Ectodermal cell (in vitro differentiated cells): ENCODE data around the gene WDR77. TPM values are rescaled to one million over a fixed set of nuclear protein-coding genes. Genes with fewer than 3 reads are reported as not detected.

ENCODE experiments used
- H3K27ac ChIP-seq: 2 replicates; pipeline ENCODE4 v1.7.0; 2013; ENCODE audit warnings: mild to moderate bottlenecking, low read depth, low read length; ENCODE audit not compliant: insufficient read depth, poor library complexity, severe bottlenecking
- H3K27me3 ChIP-seq: 2 replicates; pipeline ENCODE4 v1.7.0; 2013; ENCODE audit warnings: mild to moderate bottlenecking, low read length; ENCODE audit not compliant: insufficient read depth, control insufficient read depth, poor library complexity, severe bottlenecking
- H3K36me3 ChIP-seq: one replicate; pipeline ENCODE4 v1.7.0; 2013; ENCODE audit warnings: low read length; ENCODE audit not compliant: control insufficient read depth, insufficient read depth
- H3K4me1 ChIP-seq: one replicate; pipeline ENCODE4 v1.7.0; 2013; ENCODE audit warnings: low read length; ENCODE audit not compliant: control insufficient read depth, insufficient read depth
- H3K4me3 ChIP-seq: 2 replicates; pipeline ENCODE4 v1.7.0; 2013; ENCODE audit warnings: low read depth, low read length, control low read depth; ENCODE audit not compliant: insufficient read depth
- H3K9me3 ChIP-seq: 2 replicates; pipeline ENCODE4 v1.7.0; 2013; ENCODE audit warnings: mild to moderate bottlenecking, low read length, moderate library complexity; ENCODE audit not compliant: control insufficient read depth
- WGBS, 2 experiments: methylation state at CpG; one replicate each; pipeline ENCODE4 v1.1.7; 2013; ENCODE audit warnings: missing lambda C conversion rate in 2 of 2; 5-methylcytosine and 5-hydroxymethylcytosine counted together
- polyA plus RNA-seq, 4 experiments: library from polyadenylated mRNA; stranded (reverse); fragments of 50-300 nt; gene quantifications; one replicate each; pipeline ENCODE4 v1.2.3, GENCODE V29; 2013

The WDR77 gene
- 56.7 TPM for polyA plus RNA-seq (2013, experiment 1 of 4)
- 59.0 TPM for polyA plus RNA-seq (2013, experiment 2 of 4)
- 42.6 TPM for polyA plus RNA-seq (2013, experiment 3 of 4)
- polyA plus RNA-seq (2013, experiment 4 of 4) = 45.7 TPM

DNA sequence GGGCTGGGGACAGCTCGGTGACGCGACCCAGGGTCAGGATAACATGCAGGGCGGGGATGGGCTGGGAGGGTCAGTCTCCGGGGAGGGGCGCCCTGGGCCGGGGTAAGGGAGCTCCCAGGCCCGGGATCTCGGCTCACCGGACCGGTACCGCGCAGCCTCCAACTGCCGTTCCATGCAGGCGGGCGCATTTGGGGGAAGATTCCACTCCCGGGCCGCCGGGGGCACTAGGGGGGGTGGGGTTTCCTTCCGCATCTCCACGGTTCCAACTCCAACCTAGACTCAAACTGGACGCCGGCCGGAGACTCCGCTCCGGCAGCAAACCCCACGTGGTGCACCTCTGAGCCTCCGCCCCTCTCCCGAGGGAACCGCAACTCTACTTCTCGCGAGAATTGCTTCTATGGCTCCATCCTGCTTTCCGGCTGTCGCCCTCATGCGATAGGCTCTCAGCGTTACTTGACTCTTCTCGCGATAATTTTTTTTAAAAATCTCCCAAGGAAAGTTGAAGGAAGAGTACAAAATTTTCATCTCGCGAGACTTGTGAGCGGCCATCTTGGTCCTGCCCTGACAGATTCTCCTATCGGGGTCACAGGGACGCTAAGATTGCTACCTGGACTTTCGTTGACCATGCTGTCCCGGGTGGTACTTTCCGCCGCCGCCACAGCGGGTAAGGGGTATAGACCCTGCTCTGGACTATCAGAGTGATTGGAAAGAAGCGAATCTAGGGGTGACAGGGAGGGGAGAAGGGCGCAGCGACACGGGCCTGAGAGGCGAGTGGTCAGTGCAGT lies at the start of gene WDR77, which contains the start of gene ATP5PB:
TSS of gene WDR77 (minus strand) at position 339 of the 785 bp plus-strand sequence. CDS start at position 252, 87 bp downstream.
TSS of gene ATP5PB (plus strand) at position 547 of the 785 bp plus-strand sequence. CDS start at position 625, 78 bp downstream.
- Histone ChIP-seq H3K36me3 (peaks cover 19% of the 10 kb centered on the region), H3K27ac (peak within 1 kb of the TSS; percentile 50)

DNA sequence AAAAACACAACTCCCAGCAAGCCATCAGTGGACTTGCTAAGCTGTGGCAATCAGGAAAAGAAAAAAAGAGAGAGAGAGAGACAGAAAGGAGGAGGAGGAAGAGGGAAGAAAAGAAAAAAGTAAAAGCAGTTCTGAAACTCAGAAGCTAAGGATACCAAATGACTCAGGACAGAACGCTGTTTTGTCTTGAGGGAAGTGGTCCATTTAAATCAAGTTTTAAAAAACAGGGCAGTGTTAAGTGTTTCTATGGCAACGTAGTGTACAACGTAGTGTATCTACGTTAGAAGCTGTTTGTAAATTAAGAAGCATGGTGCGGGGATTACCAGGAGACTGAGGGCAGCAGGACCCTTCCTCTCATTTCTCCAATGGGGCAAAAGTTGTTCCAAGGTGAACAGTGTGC lies 48.5 kb upstream of the WDR77 start:
- WGBS, 2 experiments = 92 to 93% methylated on average over 5 of the region's 5 CpGs

More for the DNA sequence above, at the start of gene WDR77, which contains the start of gene ATP5PB:
- Histone ChIP-seq H3K4me3 (peak within 1 kb of the TSS; percentile 97), H3K4me1 (peaks cover 10% of the 10 kb centered on the region), H3K9me3 (no peaks in the 10 kb centered on the region), H3K27me3 (no peaks in the 10 kb centered on the region)
- WGBS, 2 experiments = 0% methylated on average over 54 of the region's 54 CpGs

GRCh38 chr1:111496398-111496797 lies 47.3 kb upstream of the WDR77 start:
- no peak overlapping the region for H3K4me3 ChIP-seq
- H3K4me1 ChIP-seq = no peaks in the 10 kb centered on the region
- no peak overlapping the region for H3K27ac ChIP-seq
- H3K9me3 ChIP-seq = no peaks in the 10 kb centered on the region
- 90 to 96% methylated on average over 4 of the region's 4 CpGs for WGBS, 2 experiments
- H3K36me3 ChIP-seq = no peaks in the 10 kb centered on the region
- H3K27me3 ChIP-seq = no peaks in the 10 kb centered on the region

More for the DNA sequence above, 48.5 kb upstream of the WDR77 start:
- no peaks in the 10 kb centered on the region for H3K4me1 ChIP-seq
- no peak overlapping the region for H3K4me3 ChIP-seq
- H3K36me3 ChIP-seq = no peaks in the 10 kb centered on the region
- no peak overlapping the region for H3K27ac ChIP-seq
- H3K9me3 ChIP-seq = no peaks in the 10 kb centered on the region
- no peaks in the 10 kb centered on the region for H3K27me3 ChIP-seq

DNA sequence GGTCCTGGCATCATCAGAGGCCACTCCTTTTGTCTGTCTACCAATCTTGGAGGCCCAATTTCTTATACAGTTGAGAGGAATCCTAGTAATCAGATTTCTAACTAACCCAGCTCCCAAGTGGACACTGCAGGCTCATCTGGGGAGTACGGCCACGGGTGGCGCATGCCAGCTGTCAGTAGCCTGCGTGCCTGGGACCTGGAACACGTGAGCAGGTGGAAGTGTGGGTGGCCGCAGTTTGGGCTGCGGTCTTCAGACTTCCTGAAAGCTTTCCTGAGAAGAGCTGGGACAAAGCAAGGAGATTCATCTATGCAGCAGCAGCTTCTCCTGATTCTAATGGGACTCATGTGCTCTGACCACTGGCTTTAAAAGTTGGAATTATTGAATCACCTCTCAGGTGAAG lies 42.0 kb upstream of the WDR77 start:
- Histone ChIP-seq H3K4me1 (no peaks in the 10 kb centered on the region), H3K27me3 (no peaks in the 10 kb centered on the region), H3K4me3 (no peak overlapping the region), H3K9me3 (no peaks in the 10 kb centered on the region), H3K27ac (no peak overlapping the region), H3K36me3 (no peaks in the 10 kb centered on the region)
- WGBS, 2 experiments = 91 to 96% methylated on average over 7 of the region's 7 CpGs

DNA sequence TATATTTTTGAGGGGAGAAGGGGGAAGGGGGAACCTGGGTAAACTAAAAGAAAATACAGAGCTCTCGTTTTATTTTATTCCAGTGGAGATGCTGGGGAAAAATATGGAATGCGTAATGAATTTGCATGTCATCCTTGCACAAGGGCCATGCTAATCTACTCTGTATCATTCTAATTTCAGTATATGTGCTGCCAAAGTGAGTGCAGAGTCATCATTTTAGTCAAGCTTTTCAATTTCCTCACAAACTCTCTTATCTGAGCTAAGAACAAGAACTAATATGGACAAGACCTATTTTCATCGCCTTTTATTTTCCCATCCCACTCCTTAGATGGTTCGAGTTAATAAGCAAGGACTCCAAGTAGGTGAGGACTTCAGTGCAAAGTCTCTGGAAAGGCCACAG lies 41.2 kb upstream of the WDR77 start:
- Histone ChIP-seq H3K4me1 (no peaks in the 10 kb centered on the region), H3K4me3 (no peak overlapping the region), H3K36me3 (no peaks in the 10 kb centered on the region), H3K27me3 (no peaks in the 10 kb centered on the region), H3K9me3 (no peaks in the 10 kb centered on the region), H3K27ac (no peak overlapping the region)
- 92 to 94% methylated on average over 4 of the region's 4 CpGs for WGBS, 2 experiments

GRCh38 chr1:111489604-111490003 lies 40.5 kb upstream of the WDR77 start:
- no peaks in the 10 kb centered on the region for H3K36me3 ChIP-seq
- no peaks in the 10 kb centered on the region for H3K9me3 ChIP-seq
- H3K27me3 ChIP-seq = no peaks in the 10 kb centered on the region
- no peak overlapping the region for H3K4me3 ChIP-seq
- H3K4me1 ChIP-seq = no peaks in the 10 kb centered on the region
- WGBS, 2 experiments = 96 to 97% methylated on average over 4 of the region's 4 CpGs
- H3K27ac ChIP-seq = no peak overlapping the region

- Histone ChIP-seq H3K4me3 (no peak overlapping the region), H3K4me1 (no peaks in the 10 kb centered on the region), H3K36me3 (no peaks in the 10 kb centered on the region), H3K27me3 (no peaks in the 10 kb centered on the region), H3K9me3 (no peaks in the 10 kb centered on the region), H3K27ac (no peak overlapping the region)
- WGBS, 2 experiments = 92 to 94% methylated on average over 9 of the region's 9 CpGs
Measured at GRCh38 chr1:111488669-111489068, 39.6 kb upstream of the WDR77 start.

GRCh38 chr1:111487133-111487532 lies 38.1 kb upstream of the WDR77 start:
- Histone ChIP-seq H3K9me3 (no peaks in the 10 kb centered on the region), H3K27me3 (no peaks in the 10 kb centered on the region), H3K36me3 (no peaks in the 10 kb centered on the region), H3K4me1 (no peaks in the 10 kb centered on the region), H3K27ac (no peak overlapping the region), H3K4me3 (no peak overlapping the region)
- 94 to 97% methylated on average over 6 of the region's 6 CpGs for WGBS, 2 experiments

- 92 to 96% methylated on average over 7 of the region's 7 CpGs for WGBS, 2 experiments
- H3K9me3 ChIP-seq = no peaks in the 10 kb centered on the region
- H3K27ac ChIP-seq = no peak overlapping the region
Measured at GRCh38 chr1:111486431-111486830, 37.4 kb upstream of the WDR77 start.

DNA sequence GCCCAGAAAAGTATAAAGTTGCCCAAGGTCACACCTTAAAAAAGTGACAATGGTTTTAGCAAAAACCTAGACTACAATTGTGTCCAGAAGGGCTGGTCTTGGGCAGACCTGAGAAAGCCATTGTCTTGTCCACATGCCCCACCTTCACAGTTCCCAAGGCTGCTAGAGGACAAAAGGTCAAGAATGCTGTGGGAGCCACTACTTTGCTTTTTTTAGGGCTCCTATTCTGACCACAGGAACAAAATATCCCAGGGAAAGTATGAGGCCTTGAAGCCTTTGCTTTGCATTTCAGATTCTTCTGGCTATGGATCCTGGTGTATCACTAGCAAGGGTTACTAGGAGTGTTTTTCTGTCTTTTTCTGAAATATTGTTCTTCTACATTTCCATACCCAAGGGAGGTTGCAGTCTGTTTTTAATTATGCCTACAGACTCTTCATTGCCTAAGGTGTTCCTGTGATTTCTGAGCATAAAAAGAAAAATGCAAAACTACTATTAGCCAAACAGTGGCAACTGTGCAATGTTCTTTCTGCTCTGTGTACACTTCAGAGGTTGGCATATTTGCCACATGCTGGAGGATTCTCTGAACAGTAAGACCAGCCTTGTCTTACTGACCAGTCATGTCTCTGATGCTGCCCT lies 35.5 kb upstream of the WDR77 start:
- Histone ChIP-seq H3K27me3 (no peaks in the 10 kb centered on the region), H3K9me3 (no peaks in the 10 kb centered on the region), H3K36me3 (no peaks in the 10 kb centered on the region), H3K4me3 (no peak overlapping the region), H3K27ac (no peak overlapping the region), H3K4me1 (no peaks in the 10 kb centered on the region)

More at GRCh38 chr1:111486431-111486830, 37.4 kb upstream of the WDR77 start:
- H3K36me3 ChIP-seq = no peaks in the 10 kb centered on the region
- no peaks in the 10 kb centered on the region for H3K4me1 ChIP-seq
- H3K4me3 ChIP-seq = no peak overlapping the region
- H3K27me3 ChIP-seq = no peaks in the 10 kb centered on the region
